HG02973 (cell line): ENCODE measurements around the gene CHAD.
"Not testable (repeated sequence)": the region's sequence is repeated elsewhere in the genome, so short reads cannot be mapped to it uniquely, and the experiment has no call there.

ENCODE experiments used
- ATAC-seq: cut with Tn5 transposase; IDR thresholded peaks from one replicate; pipeline ENCODE4 v1.9.1; 2021; ENCODE audit warnings: moderate library complexity; ENCODE audit not compliant: unreplicated experiment

Gene CHAD

GRCh38 chr17:50430821-50431618, 37.7 kb downstream of the CHAD start:
- ATAC-seq, result no peak

GRCh38 chr17:50429793-50430192, 38.9 kb downstream of the CHAD start:
- ATAC-seq, result no peak

DNA sequence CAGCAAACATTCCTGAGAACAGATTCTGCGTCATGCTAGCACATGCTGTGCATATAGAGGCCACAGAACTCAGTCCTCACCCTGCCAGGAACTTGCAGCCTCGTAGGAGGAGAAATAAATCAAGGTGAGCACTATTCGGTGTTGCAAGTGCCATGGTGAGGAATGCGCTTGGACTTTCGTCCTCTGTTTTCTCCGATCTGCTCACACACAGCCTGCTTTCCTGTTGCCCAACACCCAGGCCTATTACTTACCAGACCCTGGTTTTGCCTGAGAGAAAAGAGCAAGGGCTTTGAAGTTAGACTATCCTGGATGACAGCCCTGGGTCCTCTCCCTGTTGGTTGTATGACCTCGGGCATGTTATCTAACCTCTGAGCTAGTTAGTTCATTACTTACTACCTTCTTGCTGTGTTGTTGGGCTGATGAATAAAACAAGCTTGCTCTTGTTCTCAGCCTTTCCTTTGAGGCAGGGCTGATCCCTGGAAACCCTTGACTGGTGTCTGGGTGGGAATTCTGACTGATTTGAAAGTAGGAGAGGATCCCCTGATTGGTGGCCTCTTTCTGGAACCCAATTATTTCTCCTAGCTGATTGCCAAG, 39.8 kb downstream of the CHAD start:
- no peak for ATAC-seq

DNA sequence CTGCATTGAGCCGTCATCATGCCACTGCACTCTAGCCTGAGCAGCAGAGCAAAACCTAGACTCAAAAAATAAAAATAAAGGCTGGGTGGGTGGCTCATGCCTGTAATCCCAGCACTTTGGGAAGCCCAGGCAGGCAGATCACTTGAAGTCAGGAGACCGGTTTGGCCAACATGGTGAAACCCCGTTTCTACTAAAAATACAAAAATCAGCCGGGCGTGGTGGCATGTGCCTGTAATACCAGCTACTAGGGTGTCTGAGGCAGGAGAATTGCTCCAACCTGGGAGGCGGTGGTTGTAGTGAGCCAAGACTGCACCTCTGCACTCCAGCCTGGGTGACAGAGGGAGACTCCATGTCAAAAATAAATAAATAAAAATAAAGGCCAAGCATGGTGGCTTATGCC, 40.6 kb downstream of the CHAD start:
- ATAC-seq, result not testable (repeated sequence)

DNA sequence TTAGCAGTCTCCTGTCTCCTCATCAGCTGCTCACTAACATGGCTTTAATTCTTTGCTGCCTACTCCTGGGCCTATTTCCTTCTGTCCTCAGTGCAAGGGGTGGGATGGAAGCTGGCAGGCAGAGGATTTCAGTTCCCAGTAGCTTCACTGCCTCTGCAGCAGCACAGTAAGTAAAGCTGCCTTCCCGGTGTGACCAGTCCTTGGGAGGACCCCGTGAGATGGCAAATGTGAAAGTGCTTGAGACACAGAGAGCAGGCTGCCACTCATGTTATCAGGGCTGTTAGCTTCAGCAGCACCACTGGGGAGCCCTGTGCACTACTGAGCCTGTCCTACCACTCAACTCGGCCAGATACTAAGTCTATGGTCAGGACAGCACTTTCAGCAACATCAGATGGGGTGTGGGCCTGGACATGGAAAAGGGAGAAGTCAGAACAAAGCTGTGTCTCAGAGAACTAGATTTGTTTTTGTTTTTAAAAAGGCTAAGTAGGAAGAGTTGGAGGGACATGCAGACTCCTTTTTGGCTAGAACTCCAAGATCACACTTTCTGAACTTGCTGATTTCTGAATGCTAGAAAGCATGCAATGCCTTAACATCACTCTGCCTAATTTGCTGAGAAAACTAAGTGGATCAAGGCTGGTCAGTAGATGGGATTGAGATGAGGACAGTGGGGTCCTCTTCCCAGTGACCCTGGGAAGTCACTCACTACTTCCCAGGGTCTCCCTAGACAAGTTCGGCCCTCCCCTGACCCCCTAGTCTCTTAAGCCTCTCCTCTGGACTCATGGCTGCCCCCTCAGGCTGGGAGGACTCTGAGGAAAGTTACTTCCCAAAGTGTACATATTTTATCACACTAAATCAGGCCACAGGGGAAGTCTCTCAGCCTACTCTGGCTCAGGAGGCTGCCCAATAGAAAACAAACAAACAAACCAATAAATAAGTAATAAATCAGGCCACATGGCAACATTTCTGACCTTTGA, 41.6 kb downstream of the CHAD start:
- ATAC-seq, result no peak

GRCh38 chr17:50426472-50426782, 42.3 kb downstream of the CHAD start:
- no peak for ATAC-seq

DNA sequence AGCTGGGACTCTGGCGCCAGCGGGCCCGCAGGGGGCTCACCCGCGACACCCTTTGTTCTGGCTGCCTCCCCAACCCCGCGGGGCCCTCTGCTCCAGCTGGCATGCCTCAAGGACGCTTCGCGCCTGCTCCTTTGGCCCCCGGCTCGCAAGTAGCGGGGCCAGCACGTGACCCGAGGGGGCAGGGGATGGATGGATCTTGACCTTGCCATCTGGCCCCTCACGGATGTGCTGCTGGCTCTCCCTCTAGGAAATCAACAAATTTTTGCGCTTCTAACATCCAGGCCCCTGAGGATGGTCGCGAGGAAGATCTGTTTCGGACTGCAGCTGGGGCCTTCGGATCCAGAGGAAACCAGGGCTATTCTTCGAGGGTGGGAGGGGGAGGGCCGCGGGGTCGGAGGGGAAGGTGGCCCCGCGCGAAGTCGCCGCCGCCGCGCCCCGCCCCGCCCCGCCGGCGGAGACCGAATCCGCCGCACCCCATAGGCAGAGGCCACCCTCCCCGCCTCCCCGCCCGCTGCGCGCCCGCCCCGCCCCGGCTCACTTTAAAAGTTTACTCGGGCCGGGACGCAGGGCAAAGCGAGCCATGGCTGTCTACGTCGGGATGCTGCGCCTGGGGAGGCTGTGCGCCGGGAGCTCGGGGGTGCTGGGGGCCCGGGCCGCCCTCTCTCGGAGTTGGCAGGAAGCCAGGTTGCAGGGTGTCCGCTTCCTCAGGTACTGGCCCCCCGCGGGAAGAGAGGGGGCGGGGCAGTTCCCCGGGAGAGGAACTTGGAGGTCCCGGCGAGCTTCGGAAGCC, 42.8 kb downstream of the CHAD start, which contains the start of gene ACSF2:
TSS of gene ACSF2 (plus strand) at position 537 of the 790 bp plus-strand sequence. CDS start at position 581, 44 bp downstream.
- no peak for ATAC-seq

- no peak for ATAC-seq
Measured at GRCh38 chr17:50424996-50425681, 43.5 kb downstream of the CHAD start.

GRCh38 chr17:50424246-50424995, 44.3 kb downstream of the CHAD start:
- no peak for ATAC-seq

DNA sequence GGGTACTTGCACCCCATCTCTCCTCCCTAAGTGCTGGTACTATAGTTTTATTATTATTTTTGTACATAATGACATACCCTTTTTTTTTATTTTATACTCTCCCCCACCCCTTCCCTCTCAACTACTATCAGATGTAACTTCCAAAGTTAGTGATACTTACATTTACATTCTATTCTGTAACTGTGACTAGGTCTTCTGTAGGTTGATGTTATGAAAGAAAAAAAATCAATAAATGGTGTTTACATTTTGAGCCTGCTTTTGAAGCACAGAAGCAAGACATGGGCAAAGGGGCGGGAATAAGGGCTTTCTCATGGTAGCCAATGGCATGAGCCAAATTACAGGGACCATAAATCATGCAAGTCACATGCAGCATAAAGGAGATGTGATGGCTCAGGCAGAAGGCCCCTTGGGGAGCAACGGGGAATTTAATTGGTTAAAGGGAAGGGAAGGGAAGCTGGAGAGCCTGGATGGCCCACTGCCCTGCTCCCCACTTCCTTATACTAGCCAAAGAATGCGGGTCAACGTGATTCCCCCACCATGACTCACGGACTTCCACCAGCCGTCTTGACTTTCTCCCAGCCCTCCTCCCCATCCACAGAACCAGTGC, 45.0 kb downstream of the CHAD start:
- ATAC-seq, result no peak

- ATAC-seq, result no peak
Measured at GRCh38 chr17:50422738-50423137, 45.9 kb downstream of the CHAD start.

GRCh38 chr17:50421308-50422051, 47.2 kb downstream of the CHAD start:
- no peak for ATAC-seq

DNA sequence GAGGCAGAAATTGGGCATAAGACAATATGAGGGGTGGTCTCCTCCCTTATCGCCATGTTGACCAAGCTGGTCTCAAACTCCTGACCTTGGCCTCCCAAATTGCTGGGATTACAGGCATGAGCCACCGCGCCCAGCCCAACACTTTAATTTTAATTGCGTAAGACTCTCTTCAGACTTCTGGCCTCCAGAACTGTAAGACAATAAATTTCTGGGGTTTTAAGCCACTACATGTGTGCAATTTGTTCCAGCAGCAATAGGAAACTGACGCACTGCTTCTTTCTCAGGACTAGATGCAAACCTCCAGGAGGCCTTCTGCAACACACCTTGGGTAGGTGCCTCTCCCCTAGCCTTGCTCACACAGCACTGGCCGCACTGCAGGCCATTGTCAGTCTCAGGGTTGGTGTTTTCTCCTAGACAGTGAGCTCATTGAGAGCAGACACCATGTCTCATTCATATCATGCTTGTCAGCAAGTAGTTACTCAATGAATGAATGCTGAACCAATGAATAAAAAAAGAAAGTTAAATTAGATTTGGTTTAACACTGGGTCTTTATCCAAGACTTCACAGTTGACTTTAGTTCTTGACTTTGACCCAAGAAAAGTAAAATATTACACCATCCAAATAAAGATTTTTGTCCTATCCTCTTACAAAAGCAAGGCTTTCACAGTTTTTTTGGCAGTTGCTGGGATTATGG, 48.1 kb downstream of the CHAD start:
- no peak for ATAC-seq

DNA sequence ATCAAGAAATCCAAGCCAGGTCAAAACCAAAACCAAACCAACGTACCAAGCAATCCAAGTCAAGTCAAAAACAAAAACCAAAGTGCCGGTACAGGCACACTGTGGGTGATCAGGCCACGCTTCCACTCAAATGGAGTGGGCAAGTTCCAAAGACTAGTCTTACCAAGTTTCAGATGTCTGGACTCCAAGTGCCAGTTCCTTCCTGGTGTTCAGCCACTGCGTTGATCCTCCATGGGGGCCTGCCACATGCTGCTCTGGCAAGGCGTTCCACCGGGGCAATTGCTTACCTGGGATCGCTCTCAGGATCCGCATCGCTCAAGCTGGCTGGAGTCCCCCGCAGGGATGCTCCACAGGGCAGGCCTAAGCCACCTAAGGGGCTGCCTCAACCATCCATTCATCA, 49.1 kb downstream of the CHAD start:
- ATAC-seq, result not testable (repeated sequence)

GRCh38 chr17:50414808-50415207, 53.9 kb downstream of the CHAD start:
- no peak for ATAC-seq
